Mucosa of gallbladder (tissue), 1 donor: ENCODE measurements around the gene CSF1R. TPM values are rescaled to one million over a fixed set of nuclear protein-coding genes. Genes with fewer than 3 reads are reported as not detected.

Experiments
- DNase-seq: peaks from one replicate; pipeline ENCODE4 v3.0.0-alpha.2; 2020; ENCODE audit warnings: low spot score
- total RNA-seq: library from RNA; stranded (reverse); gene quantifications from one replicate; pipeline ENCODE4 v1.2.1, GENCODE V29; 2021
- donor health status: DM: no; HTN: no; CAD: no.

The CSF1R gene
- total RNA-seq, 1 donor from 2014 or later, result 91.9 TPM

GRCh38 chr5:150103678-150104549 is 17.6 kb upstream of the CSF1R start:
- DNase-seq, result peak; percentile 8

- no peak for DNase-seq
Measured at GRCh38 chr5:150101023-150101422, 14.7 kb upstream of the CSF1R start.

- no peak for DNase-seq
Measured at GRCh38 chr5:150097152-150097551, 10.8 kb upstream of the CSF1R start.

GRCh38 chr5:150092159-150092787 is 5.9 kb upstream of the CSF1R start:
- no peak for DNase-seq

GRCh38 chr5:150085191-150085912 is 1.0 kb downstream of the CSF1R start:
- DNase-seq, result no peak

- peak; percentile 5 for DNase-seq
Measured at GRCh38 chr5:150084754-150085153, 1.6 kb downstream of the CSF1R start.

DNA sequence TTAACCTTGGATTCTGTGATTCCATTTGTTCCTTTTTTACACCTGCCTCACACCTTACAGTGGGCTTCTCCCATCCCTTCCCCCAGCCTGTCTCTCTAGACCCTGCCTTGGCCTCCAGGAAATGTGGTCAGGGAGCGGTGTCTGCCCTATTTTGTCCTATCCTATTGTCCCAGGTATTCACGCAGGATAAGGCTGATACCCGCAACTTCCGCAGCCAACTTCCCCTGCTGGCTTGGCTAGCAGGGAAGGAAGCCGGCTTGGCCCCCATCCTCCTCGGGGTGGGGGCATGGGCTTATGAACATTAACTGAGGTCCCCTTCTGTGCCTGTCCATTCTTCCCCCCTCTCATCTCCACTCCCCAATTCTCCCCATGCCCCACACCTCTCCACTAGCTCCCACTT is 3.5 kb downstream of the CSF1R start:
- DNase-seq, result no peak

- DNase-seq, result no peak
Measured at GRCh38 chr5:150082374-150082773, 4.0 kb downstream of the CSF1R start.

DNA sequence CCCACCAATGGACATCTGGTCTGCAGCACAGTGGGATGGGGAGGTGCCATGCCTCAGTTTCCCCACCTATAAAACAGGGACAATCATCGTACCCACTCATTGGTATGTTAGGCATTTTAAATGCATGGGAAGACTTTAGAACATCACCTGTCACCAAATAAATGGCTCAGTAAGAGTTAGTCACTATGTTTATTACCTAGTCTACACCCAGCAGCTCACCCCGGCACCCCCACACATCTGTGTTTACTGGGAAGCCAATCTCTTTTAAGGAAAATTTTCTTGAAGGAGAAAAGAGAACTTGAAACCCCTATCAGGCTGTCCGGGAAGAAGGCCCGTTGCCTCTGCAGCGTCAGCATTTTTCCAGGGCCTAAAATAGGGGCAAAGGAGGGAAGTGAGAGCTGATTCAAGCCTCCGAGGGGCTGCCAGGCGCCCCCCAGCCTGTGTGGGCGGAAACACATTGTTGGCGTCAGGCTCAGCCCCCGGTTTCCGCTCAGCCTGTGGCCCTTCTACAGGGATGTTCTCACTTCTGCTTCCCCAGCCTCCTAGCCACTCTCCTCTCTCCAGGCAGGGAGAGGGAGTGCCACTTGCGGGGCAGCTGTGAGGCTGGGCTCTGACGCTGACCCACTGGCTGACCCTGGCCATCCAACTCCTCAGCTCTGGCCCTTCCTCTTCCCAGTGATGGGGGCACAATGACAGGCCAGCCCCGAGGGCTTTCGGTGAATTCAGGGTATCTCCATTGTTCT is 4.6 kb downstream of the CSF1R start:
- DNase-seq, result peak; percentile 69

DNA sequence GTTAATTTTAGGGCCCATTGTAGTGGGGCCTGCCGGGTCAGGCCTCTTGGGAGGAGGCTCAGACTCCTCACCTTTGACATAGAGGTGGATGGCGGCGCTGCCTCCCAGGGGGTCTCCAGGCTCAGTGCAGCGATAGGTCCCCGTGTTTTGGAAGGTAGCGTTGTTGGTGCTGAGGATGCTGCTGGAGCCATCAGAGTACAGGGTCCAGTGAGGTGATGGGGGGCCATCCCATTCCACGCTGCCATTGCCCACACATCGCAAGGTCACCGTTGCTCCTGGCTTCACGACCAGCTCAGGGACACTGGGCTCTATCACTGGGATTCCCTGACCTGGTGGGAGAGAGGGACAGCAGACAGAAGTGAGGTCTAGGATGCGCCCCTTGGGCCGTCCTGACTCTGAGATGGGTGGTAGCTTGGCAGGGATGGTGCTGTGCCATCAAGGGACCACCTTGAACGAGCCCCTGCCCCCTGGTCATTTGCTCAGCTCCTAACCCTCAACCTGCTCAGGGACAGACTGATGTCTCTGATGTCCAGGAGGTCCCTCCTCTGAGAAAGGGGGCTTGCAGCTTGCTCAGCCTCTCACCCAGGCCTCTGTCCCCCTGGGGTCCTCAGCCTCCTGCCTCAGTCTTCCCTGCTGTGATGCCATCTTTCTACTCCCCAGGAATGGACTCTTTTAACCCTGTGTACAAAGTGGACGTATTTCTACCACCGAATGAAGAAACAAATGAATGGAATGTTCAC is 5.5 kb downstream of the CSF1R start:
- no peak for DNase-seq

GRCh38 chr5:150079909-150080461 is 6.4 kb downstream of the CSF1R start:
- DNase-seq, result no peak

GRCh38 chr5:150078802-150079689 is 7.3 kb downstream of the CSF1R start:
- DNase-seq, result no peak

- peak; percentile 8 for DNase-seq
Measured at GRCh38 chr5:150077996-150078801, 8.2 kb downstream of the CSF1R start.

- peak; percentile 6 for DNase-seq
Measured at GRCh38 chr5:150077060-150077459, 9.3 kb downstream of the CSF1R start.

- DNase-seq, result peak; percentile 6
Measured at GRCh38 chr5:150075806-150076205, 10.5 kb downstream of the CSF1R start.

DNA sequence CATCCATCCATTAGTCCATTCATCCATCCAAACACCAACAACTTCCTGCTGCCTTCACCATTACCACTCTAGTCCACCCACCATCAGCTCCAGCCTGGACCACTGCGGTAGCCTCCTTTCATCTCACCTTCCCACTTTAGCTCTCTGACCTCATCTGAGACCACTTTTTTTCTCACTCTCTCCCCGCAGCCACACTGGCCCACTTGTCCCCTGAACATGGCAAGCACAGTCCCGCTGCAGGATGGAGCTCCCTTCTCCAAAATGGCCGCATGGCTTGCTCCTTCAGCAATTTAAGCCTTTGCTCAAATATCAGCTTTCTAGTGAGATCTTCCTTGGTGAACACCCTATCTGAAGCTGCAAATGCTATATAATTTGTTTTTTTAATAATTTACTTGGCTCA is 11.1 kb downstream of the CSF1R start:
- DNase-seq, result peak; percentile 7

DNA sequence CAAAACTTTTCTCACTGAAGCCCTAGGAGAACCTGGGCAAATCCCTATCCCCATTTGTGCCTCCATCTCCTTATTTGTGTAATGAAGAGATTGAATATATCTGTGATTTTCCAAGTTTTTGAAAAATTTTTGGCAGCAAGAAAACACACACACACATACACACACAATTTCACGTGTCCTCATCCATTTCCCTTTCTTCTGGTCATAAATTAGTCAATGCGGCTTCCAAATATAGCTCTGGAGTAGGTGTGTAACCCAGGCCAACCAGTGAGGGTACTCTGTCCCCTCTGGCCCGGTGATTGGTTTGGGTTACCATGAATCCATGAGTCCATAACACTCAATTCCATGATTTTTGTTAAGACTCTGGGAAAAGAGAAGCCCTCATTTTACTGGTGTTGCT is 12.7 kb downstream of the CSF1R start:
- DNase-seq, result no peak

DNA sequence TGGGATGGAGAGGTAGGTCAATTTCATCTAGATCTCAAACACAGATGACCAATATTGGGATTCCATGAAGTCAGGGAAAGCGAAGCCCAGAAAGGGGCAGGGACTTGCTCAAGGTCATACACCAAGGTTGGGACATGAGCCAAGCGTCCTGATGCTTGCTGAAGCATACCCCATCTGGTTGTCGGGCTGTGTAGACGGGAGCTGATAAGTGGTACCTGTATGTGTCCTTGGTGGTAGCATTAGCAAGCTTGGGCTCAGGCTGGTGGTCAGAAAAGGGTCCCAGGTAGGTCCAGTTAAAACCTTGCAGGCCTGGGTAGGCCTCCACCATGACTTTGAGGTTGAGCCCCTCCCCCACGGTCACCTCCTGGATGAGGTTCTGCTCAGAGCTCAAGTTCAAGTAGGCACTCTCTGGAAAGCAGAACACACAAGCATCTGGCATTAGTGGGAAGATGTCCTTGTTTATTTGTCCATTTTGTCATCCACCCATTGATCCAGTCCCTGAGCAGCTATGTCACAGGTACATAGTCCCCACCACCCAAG is 13.2 kb downstream of the CSF1R start:
- DNase-seq, result no peak

DNA sequence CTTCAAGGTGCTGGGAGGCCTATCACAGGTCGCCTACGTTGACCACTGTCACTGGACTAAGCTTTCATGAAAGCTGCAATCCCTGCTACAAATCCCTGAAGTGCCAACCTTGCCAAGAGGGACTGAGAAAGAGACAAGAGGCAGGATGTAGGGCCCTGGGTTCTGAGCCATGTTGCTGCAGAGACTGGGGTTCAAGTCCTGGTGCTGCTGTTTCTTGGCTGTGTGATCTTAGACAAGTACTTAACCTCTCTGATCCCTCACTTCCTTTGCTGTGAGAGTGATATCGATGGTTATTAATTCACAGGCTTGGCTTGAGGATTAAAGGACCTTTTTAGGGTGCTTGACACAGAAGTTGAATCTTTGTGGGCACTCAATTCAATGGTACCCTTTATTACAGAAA is 15.5 kb downstream of the CSF1R start:
- DNase-seq, result no peak
